CD4-positive, alpha-beta T cell treated with Interleukin-6 for 4 hours (primary cell): Measurements from ENCODE around the gene ITGBL1.

Experiments
- DNase-seq: peaks from one replicate; pipeline ENCODE4 v3.0.0-alpha.2; 2020; ENCODE audit warnings: mixed read lengths

The ITGBL1 gene

GRCh38 chr13:101452519-101453485 lies at the start of gene ITGBL1:
ITGBL1 (plus strand) TSS chr13:101452675; CDS start chr13:101452834, 159 bp downstream.
- DNase-seq: no peak

GRCh38 chr13:101406791-101407190 lies 45.7 kb upstream of the ITGBL1 start:
- DNase-seq: no peak

- no peak for DNase-seq
These were observed 44.3 kb upstream of the ITGBL1 start for GRCh38 chr13:101408154-101408553.

- no peak for DNase-seq
These were observed 43.4 kb upstream of the ITGBL1 start for GRCh38 chr13:101408992-101409656.

- DNase-seq: no peak
These were observed 40.4 kb upstream of the ITGBL1 start for GRCh38 chr13:101412076-101412475.

- DNase-seq: no peak
These were observed 36.9 kb upstream of the ITGBL1 start for GRCh38 chr13:101415358-101416174.

GRCh38 chr13:101416181-101417042 lies 36.1 kb upstream of the ITGBL1 start, which contains the start of gene NALCN:
NALCN (minus strand) TSS chr13:101416508; CDS start chr13:101399126, 17,382 bp downstream.
- DNase-seq: no peak

- no peak for DNase-seq
These were observed 35.5 kb upstream of the ITGBL1 start for GRCh38 chr13:101417043-101417406.

GRCh38 chr13:101417501-101417900 lies 35.0 kb upstream of the ITGBL1 start:
- DNase-seq: no peak

GRCh38 chr13:101423872-101424271 lies 28.6 kb upstream of the ITGBL1 start:
- DNase-seq: no peak

- DNase-seq: no peak
These were observed 27.9 kb upstream of the ITGBL1 start for GRCh38 chr13:101424381-101425155.

- DNase-seq: no peak
These were observed 27.4 kb upstream of the ITGBL1 start for GRCh38 chr13:101425156-101425471.

GRCh38 chr13:101425623-101426022 lies 26.9 kb upstream of the ITGBL1 start:
- no peak for DNase-seq

- no peak for DNase-seq
These were observed 22.7 kb upstream of the ITGBL1 start for GRCh38 chr13:101429733-101430132.

- no peak for DNase-seq
These were observed 18.6 kb upstream of the ITGBL1 start for GRCh38 chr13:101433895-101434294.

GRCh38 chr13:101434486-101434885 lies 18.0 kb upstream of the ITGBL1 start:
- no peak for DNase-seq

GRCh38 chr13:101447852-101448251 lies 4.6 kb upstream of the ITGBL1 start:
- no peak for DNase-seq

- DNase-seq: no peak
These were observed 2.4 kb upstream of the ITGBL1 start for GRCh38 chr13:101449790-101450748.

GRCh38 chr13:101450749-101451130 lies 1.7 kb upstream of the ITGBL1 start:
- no peak for DNase-seq

GRCh38 chr13:101451641-101452040 lies 834 bp upstream of the ITGBL1 start:
- no peak for DNase-seq
